ENCODE measurements around the gene KIF20B.

Gene KIF20B

DNA sequence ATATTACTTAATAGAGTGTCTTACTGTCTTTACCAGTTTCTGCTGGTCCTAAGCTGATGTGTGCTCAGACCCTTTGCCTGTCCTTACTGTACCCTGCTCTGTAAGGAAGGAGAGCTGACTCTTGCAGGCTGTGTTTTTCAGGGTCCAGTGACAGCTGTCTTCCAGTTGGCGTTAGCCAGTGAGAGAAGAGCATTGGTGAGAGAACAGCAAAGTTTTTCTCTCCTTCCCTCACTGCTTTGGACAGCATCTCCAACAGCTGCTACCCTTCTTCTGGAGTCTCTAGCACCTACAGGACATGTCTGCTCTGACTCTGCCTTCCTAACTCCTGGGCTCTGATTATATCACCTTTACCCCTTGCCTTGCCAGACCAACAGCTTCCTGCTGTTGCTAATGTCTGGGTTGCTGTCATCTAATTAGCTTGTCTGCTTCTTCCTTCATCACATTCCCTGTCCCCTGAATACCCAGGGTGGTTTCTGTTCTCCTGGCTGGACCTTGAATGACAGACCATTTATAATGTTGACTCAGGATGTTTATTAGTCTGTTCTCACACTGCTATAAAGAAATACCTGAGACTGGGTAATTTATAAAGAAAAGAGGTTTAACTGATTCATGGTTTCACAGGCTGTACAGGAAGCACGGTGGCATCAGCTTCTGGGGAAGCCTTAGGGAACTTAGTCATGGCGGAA lies 32.9 kb upstream of the KIF20B start:
- Histone ChIP-seq H3K27ac (ENCODE audit: low read depth, low read length) (no peak overlapping the region), H3F3A (ENCODE audit: insufficient read depth) (no peaks in the 10 kb centered on the region), H4K20me1 (ENCODE audit: low read depth, low read length) (no peaks in the 10 kb centered on the region), H3K9me3 (ENCODE audit: insufficient read depth, low read length) (no peaks in the 10 kb centered on the region), H3K79me2 (ENCODE audit: insufficient read depth, low read length) (no peaks in the 10 kb centered on the region), H3K4me3 (ENCODE audit: insufficient read depth, low read length, poor library complexity, severe bottlenecking) (no peak overlapping the region), H3K9ac (ENCODE audit: low read length) (no peak overlapping the region), H3K9me2 (replicated peaks; ENCODE audit: insufficient read depth, low read length) (no peaks in the 10 kb centered on the region), H3K36me3 (ENCODE audit: low read length) (no peaks in the 10 kb centered on the region), H3K27me3 (ENCODE audit: low read length) (no peaks in the 10 kb centered on the region), H2AFZ (ENCODE audit: low read depth, low read length, severe bottlenecking) (no peak overlapping the region), H3K4me2 (ENCODE audit: low read depth, low read length, poor library complexity, severe bottlenecking) (no peak overlapping the region)
- no peak for TF ChIP-seq EZH2phosphoT487 (conservative IDR thresholded peaks at IDR 0.05; ENCODE audit: low read length)
- TF ChIP-seq, protein P1, sequence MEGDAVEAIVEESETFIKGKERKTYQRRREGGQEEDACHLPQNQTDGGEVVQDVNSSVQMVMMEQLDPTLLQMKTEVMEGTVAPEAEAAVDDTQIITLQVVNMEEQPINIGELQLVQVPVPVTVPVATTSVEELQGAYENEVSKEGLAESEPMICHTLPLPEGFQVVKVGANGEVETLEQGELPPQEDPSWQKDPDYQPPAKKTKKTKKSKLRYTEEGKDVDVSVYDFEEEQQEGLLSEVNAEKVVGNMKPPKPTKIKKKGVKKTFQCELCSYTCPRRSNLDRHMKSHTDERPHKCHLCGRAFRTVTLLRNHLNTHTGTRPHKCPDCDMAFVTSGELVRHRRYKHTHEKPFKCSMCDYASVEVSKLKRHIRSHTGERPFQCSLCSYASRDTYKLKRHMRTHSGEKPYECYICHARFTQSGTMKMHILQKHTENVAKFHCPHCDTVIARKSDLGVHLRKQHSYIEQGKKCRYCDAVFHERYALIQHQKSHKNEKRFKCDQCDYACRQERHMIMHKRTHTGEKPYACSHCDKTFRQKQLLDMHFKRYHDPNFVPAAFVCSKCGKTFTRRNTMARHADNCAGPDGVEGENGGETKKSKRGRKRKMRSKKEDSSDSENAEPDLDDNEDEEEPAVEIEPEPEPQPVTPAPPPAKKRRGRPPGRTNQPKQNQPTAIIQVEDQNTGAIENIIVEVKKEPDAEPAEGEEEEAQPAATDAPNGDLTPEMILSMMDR (IDR thresholded peaks at IDR 0.05; ENCODE audit: insufficient read depth, low read length, poor library complexity, severe bottlenecking): no peak

DNA sequence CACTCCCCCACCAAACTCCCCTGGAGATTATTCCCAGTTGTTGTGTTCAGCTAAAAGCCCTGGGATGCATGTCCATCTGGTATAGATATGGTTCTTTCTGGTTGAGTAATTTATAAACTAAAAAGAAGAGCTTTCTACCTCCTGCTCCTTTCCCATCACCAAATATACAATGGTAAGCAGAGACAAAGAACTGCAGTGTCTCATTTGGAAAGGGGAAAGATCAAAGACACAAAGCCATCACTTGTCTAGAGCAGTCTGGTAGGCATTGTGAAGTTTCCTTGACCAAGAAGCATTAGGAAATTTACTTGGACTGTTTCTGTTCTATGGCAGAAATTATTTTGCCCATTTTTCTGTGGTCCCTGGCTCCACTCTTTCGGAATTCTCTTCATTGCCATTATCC lies 31.4 kb upstream of the KIF20B start:
- Histone ChIP-seq H3K4me3 (ENCODE audit: insufficient read depth, low read length, poor library complexity, severe bottlenecking) (no peak overlapping the region), H3F3A (ENCODE audit: insufficient read depth) (no peaks in the 10 kb centered on the region), H3K36me3 (ENCODE audit: low read length) (no peaks in the 10 kb centered on the region), H4K20me1 (ENCODE audit: low read depth, low read length) (no peaks in the 10 kb centered on the region), H3K4me2 (ENCODE audit: low read depth, low read length, poor library complexity, severe bottlenecking) (no peak overlapping the region), H3K9me2 (replicated peaks; ENCODE audit: insufficient read depth, low read length) (no peaks in the 10 kb centered on the region), H3K27ac (ENCODE audit: low read depth, low read length) (no peak overlapping the region), H2AFZ (ENCODE audit: low read depth, low read length, severe bottlenecking) (no peak overlapping the region), H3K79me2 (ENCODE audit: insufficient read depth, low read length) (no peaks in the 10 kb centered on the region), H3K27me3 (ENCODE audit: low read length) (no peaks in the 10 kb centered on the region), H3K9me3 (ENCODE audit: insufficient read depth, low read length) (no peaks in the 10 kb centered on the region), H3K9ac (ENCODE audit: low read length) (no peak overlapping the region)
- TF ChIP-seq EZH2phosphoT487 (conservative IDR thresholded peaks at IDR 0.05; ENCODE audit: low read length): no peak
- TF ChIP-seq, protein P1 (IDR thresholded peaks at IDR 0.05; ENCODE audit: insufficient read depth, low read length, poor library complexity, severe bottlenecking): no peak

DNA sequence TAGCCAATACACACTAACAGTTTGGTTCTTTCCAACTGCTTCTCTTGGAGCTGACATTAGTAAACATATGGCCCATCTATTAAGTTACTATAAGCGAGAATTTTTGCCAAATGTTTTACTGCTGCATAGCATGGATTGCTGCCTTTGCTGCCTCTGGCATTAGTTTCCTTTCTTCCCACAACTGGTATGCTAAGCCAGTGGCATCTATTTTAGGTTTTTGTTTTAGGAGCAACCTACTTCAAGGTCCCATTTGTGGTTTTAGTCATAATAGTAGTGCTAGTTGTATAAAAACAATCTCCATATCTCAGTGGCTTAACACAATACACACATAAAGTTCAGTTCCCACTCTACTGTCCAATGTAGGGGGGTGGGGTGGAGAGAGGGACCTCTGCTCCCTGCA lies 30.5 kb upstream of the KIF20B start:
- Histone ChIP-seq H3F3A (ENCODE audit: insufficient read depth) (no peaks in the 10 kb centered on the region), H3K4me3 (ENCODE audit: insufficient read depth, low read length, poor library complexity, severe bottlenecking) (no peak overlapping the region), H3K9me2 (replicated peaks; ENCODE audit: insufficient read depth, low read length) (no peaks in the 10 kb centered on the region), H3K27me3 (ENCODE audit: low read length) (no peaks in the 10 kb centered on the region), H3K4me2 (ENCODE audit: low read depth, low read length, poor library complexity, severe bottlenecking) (no peak overlapping the region), H3K9me3 (ENCODE audit: insufficient read depth, low read length) (no peaks in the 10 kb centered on the region), H3K27ac (ENCODE audit: low read depth, low read length) (no peak overlapping the region), H3K9ac (ENCODE audit: low read length) (no peak overlapping the region), H4K20me1 (ENCODE audit: low read depth, low read length) (no peaks in the 10 kb centered on the region), H2AFZ (ENCODE audit: low read depth, low read length, severe bottlenecking) (no peak overlapping the region), H3K36me3 (ENCODE audit: low read length) (no peaks in the 10 kb centered on the region), H3K79me2 (ENCODE audit: insufficient read depth, low read length) (no peaks in the 10 kb centered on the region)
- TF ChIP-seq, protein P1 (IDR thresholded peaks at IDR 0.05; ENCODE audit: insufficient read depth, low read length, poor library complexity, severe bottlenecking): no peak
- TF ChIP-seq EZH2phosphoT487 (conservative IDR thresholded peaks at IDR 0.05; ENCODE audit: low read length): no peak
